CD4-positive, alpha-beta T cell (primary cell): ENCODE data around the gene CDT1. TPM values are rescaled to one million over a fixed set of nuclear protein-coding genes. Genes with fewer than 3 reads are reported as not detected.
A peak's percentile ranks its signal among the peaks of the same experiment; 100 is the strongest.

Experiments
- ATAC-seq: fragments of 200-7000 bp; cut with Tn5 transposase; one replicate; pipeline ENCODE4 v1.10.0; 2022; ENCODE audit warnings: mild to moderate bottlenecking; ENCODE audit not compliant: poor library complexity
- CTCF ChIA-PET: fragments of 350-600 bp; sonication (Branson Sonifier 250); formaldehyde crosslinking; loops from one replicate; lab custom pipeline; 2021; ENCODE audit warnings: antibody characterized with exemption, inconsistent platforms; lab: Charles Lee
- POLR2A ChIA-PET: fragments of 350-600 bp; sonication (Branson Sonifier 250); formaldehyde crosslinking; loops from one replicate; lab custom pipeline; 2021; ENCODE audit warnings: antibody characterized with exemption, inconsistent platforms; lab: Charles Lee
- DNase-seq, 14 experiments: peaks; one replicate each; pipeline ENCODE4 v3.0.0-alpha.2; 2013 to 2020; ENCODE audit warnings: mixed read lengths in 2 of 14
- H3K27ac ChIP-seq, 2 donors: one replicate each; pipeline versions ENCODE4 v1.5.1 to v1.7.0; 2013; ENCODE audit warnings: low read length in 2 of 2, low read depth in 1 of 2, mild to moderate bottlenecking in 1 of 2
- H3K27me3 ChIP-seq, 2 experiments: 1 replicate in 1 of 2; 2 replicates in 1 of 2; pipeline versions ENCODE4 v1.6.1 to v1.7.0; 2013; ENCODE audit warnings: low read length in 2 of 2, control low read depth in 1 of 2, mild to moderate bottlenecking in 1 of 2, moderate library complexity in 1 of 2; ENCODE audit not compliant: insufficient read depth in 2 of 2, control insufficient read depth in 1 of 2
- H3K36me3 ChIP-seq: one replicate; pipeline ENCODE4 v1.6.1; 2013; ENCODE audit warnings: low read length, control low read depth; ENCODE audit not compliant: insufficient read depth
- H3K4me1 ChIP-seq: one replicate; pipeline ENCODE4 v1.6.1; 2013; ENCODE audit warnings: low read length, control low read depth; ENCODE audit not compliant: insufficient read depth
- H3K4me3 ChIP-seq: one replicate; pipeline ENCODE4 v1.5.1; 2013; ENCODE audit warnings: mild to moderate bottlenecking, low read length, moderate library complexity
- H3K9me3 ChIP-seq, 2 experiments: 1 replicate in 1 of 2; 2 replicates in 1 of 2; pipeline versions ENCODE4 v1.6.1 to v1.7.0; 2013; ENCODE audit warnings: low read length in 2 of 2, mild to moderate bottlenecking in 2 of 2, control low read depth in 1 of 2, moderate library complexity in 1 of 2; ENCODE audit not compliant: control insufficient read depth in 1 of 2, insufficient read depth in 1 of 2
- H3K27ac Mint-ChIP-seq: one replicate; pipeline ENCODE4 v1.8.0; 2020; ENCODE audit warnings: mixed read lengths
- H3K27me3 Mint-ChIP-seq: one replicate; pipeline ENCODE4 v1.8.0; 2021; ENCODE audit warnings: mixed read lengths
- H3K36me3 Mint-ChIP-seq: one replicate; pipeline ENCODE4 v1.8.0; 2021; ENCODE audit warnings: low read depth, mixed read lengths
- H3K4me1 Mint-ChIP-seq: one replicate; pipeline ENCODE4 v1.8.0; 2021; ENCODE audit warnings: low read depth, mixed read lengths
- H3K4me3 Mint-ChIP-seq: one replicate; pipeline ENCODE4 v1.8.0; 2020; ENCODE audit warnings: mild to moderate bottlenecking, mixed read lengths
- H3K9me3 Mint-ChIP-seq: one replicate; pipeline ENCODE4 v1.8.0; 2020; ENCODE audit warnings: mixed read lengths
- intact Hi-C, 2 experiments: fragments of 100-400 bp; cut with DNase I in 1 of 2; cut with micrococcal nuclease in 1 of 2; formaldehyde crosslinking; loops; one replicate each; pipeline versions ENCODE4 v1.15.1 to v1.9.0; 2023 to 2025; cut with DNase I, micrococcal nuclease
- total RNA-seq, 174 experiments: library from RNA in 2 of 174; stranded (reverse) in 2 of 174; gene quantifications; one replicate each; pipeline ENCODE4 v1.2.3 and lab custom pipeline; 2021 to 2026
- TF ChIP-seq, protein P1 (sequence below): fragments of 200-600 bp; IDR thresholded peaks from one replicate; pipeline ENCODE4 v1.8.0; 2022; ENCODE audit warnings: antibody characterized with exemption, mild to moderate bottlenecking

Gene CDT1
- total RNA-seq, 2 experiments from 2014 or later = 0.47 to 1.0 TPM

DNA sequence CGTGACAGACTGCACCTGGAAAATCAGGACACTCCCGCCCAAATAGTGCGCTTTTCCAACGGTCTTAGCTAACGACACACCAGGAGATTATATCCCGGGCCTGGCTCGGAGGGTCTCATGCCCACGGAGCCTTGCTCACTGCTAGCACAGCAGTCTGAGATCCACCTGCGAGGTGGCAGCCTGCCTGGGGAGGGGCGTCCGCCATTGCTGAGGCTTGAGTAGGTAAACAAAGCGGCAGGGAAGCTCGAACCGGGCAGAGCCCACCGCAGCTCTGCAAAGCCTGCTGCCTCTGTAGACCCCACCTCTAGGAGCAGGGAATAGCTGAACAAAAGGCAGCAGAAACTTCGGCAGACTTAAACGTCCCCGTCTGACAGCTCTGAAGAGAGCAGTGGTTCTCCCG is 48.0 kb downstream of the CDT1 start:
- ATAC-seq (no peak), DNase-seq (no peak)
- Mint-ChIP-seq H3K4me1 (peaks cover 12% of the 10 kb centered on the region), H3K27ac (no peak overlapping the region), H3K27me3 (no peaks in the 10 kb centered on the region), H3K4me3 (no peak overlapping the region), H3K9me3 (no peaks in the 10 kb centered on the region), H3K36me3 (no peaks in the 10 kb centered on the region)
- Histone ChIP-seq H3K4me3 (no peak overlapping the region), H3K27ac (no peak overlapping the region), H3K4me1 (peaks cover 31% of the 10 kb centered on the region), H3K27me3 (no peaks in the 10 kb centered on the region), H3K9me3 (no peaks in the 10 kb centered on the region), H3K36me3 (peaks cover 15% of the 10 kb centered on the region)
- TF ChIP-seq, protein P1, sequence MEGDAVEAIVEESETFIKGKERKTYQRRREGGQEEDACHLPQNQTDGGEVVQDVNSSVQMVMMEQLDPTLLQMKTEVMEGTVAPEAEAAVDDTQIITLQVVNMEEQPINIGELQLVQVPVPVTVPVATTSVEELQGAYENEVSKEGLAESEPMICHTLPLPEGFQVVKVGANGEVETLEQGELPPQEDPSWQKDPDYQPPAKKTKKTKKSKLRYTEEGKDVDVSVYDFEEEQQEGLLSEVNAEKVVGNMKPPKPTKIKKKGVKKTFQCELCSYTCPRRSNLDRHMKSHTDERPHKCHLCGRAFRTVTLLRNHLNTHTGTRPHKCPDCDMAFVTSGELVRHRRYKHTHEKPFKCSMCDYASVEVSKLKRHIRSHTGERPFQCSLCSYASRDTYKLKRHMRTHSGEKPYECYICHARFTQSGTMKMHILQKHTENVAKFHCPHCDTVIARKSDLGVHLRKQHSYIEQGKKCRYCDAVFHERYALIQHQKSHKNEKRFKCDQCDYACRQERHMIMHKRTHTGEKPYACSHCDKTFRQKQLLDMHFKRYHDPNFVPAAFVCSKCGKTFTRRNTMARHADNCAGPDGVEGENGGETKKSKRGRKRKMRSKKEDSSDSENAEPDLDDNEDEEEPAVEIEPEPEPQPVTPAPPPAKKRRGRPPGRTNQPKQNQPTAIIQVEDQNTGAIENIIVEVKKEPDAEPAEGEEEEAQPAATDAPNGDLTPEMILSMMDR = no peak
- CTCF ChIA-PET = no interaction called here
- POLR2A ChIA-PET = no interaction called here
- intact Hi-C loops = no loop called here

DNA sequence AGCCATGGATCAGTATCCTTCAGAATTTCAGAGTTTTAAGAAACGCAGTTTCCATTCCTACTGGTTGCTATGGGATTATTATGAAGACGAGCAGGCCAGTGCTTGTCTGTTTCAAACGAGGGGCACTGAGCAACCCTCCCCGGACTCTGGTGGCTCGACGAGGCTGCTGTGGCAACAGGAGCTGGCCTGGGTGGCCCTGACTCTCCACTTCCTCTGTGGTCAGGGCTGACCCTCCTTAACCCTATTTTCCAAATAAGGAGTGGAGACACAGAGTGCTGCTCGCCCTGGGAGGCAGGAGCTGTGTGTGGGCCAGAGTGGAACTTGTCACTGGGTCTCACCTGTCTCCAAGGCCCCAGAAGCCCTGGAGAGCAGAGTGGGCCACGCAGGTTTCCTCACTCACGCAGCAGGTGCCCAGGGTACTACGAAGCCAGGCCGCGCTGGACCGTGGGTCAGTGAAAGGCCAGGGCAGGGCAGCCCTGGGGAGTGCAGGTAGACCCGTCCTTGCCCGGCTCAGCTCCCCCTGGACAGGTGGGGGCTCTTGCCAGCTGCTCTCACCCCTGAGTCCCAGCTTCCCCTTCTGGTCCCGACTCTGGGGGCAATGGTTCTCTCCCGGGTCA is 49.8 kb downstream of the CDT1 start:
- CTCF ChIA-PET = no interaction called here
- Mint-ChIP-seq H3K36me3 (peaks cover 10% of the 10 kb centered on the region), H3K4me3 (no peak overlapping the region), H3K27ac (no peak overlapping the region), H3K9me3 (no peaks in the 10 kb centered on the region), H3K4me1 (peaks cover 22% of the 10 kb centered on the region), H3K27me3 (peaks cover 3% of the 10 kb centered on the region)
- H3K27me3 ChIP-seq = no peaks in the 10 kb centered on the region
- POLR2A ChIA-PET = no interaction called here
- H3K4me3 ChIP-seq = no peak overlapping the region
- no peaks in the 10 kb centered on the region for H3K9me3 ChIP-seq
- peaks cover 13% of the 10 kb centered on the region for H3K36me3 ChIP-seq
- H3K4me1 ChIP-seq = peaks cover 42% of the 10 kb centered on the region
- DNase-seq (no peak), ATAC-seq (no peak)
- TF ChIP-seq, protein P1 = no peak
- intact Hi-C loops = no loop called here
- H3K27ac ChIP-seq = no peak overlapping the region

DNA sequence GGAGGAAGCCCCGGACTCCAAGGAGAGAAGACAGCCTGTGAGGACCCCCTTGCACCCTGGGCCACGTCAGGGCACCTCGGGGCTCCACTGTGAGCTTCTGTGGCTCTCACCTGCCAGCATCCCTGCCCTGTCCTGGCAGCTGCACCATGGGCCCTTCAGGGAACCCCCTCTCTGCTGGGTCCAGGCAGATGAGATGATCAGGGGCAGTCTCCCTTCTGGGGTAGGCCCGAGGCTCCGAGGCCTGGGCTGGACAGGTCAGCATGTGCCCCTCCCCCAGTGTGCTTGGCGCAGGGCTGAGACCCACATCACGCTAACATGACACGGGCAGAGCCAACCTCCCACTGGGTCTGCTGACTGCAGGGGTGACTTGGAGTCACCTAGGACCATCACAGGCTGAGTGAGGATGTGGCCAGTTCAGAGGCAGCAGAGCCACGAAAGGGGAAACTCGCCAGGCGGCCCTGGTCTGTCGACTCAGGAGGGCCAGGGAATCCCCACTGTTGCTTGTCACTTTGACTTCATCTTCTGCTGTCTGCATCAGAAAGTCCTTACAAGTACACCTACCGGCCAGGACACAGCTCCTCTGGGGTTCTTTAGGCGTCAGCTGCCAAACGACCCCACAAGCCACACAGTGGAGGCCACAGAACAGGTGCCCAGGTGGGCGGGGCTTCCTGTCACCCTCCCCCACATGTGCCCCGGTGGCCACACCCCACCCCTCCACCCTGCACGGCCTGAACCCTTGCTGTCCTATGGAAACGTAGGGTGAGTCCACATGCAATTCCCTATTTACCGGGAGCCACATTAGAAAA is 50.9 kb downstream of the CDT1 start:
- intact Hi-C loops = loop anchor here in 1 of 2 experiments (5.0 kb wide), 6 partner anchors 117 to 803 kb away; partner anchors contain the start of genes CHMP1A, SPATA33, ZFPM1 and ZNF778
- Mint-ChIP-seq H3K27ac (peak overlapping the region; percentile 42), H3K27me3 (peaks cover 3% of the 10 kb centered on the region), H3K4me1 (peaks cover 27% of the 10 kb centered on the region), H3K4me3 (peak overlapping the region; percentile 77), H3K9me3 (no peaks in the 10 kb centered on the region), H3K36me3 (peaks cover 21% of the 10 kb centered on the region)
- TF ChIP-seq, protein P1 = no peak
- Histone ChIP-seq H3K4me1 (peaks cover 47% of the 10 kb centered on the region), H3K27ac (no peak overlapping the region), H3K27me3 (no peaks in the 10 kb centered on the region), H3K36me3 (peaks cover 23% of the 10 kb centered on the region), H3K4me3 (no peak overlapping the region), H3K9me3 (no peaks in the 10 kb centered on the region)
- ATAC-seq = no peak
- DNase-seq = peak in 6 of 14 experiments; percentile 9 to 75 (median 27)
- POLR2A ChIA-PET = interaction anchor here (0.9 kb wide), 1 partner anchor 73 kb away, joined by 3 read pairs; no protein-coding TSS in a partner anchor
- CTCF ChIA-PET = no interaction called here
